Immature natural killer cell (primary cell): Measurements from ENCODE around the gene ACIN1. TPM values are rescaled to one million over a fixed set of nuclear protein-coding genes. Genes with fewer than 3 reads are reported as not detected.
"Not testable (repeated sequence)": the region's sequence is repeated elsewhere in the genome, so short reads cannot be mapped to it uniquely, and the experiment has no call there.

Source experiments
- DNase-seq, 3 donors: peaks; one replicate each; pipeline ENCODE4 v3.0.0; 2022; ENCODE audit warnings: mixed read lengths in 1 of 3
- H3K27ac Mint-ChIP-seq, 6 donors: one replicate each; pipeline ENCODE4 v1.8.0; 2020; ENCODE audit warnings: mixed read lengths in 6 of 6, mild to moderate bottlenecking in 5 of 6, inconsistent platforms in 4 of 6, moderate library complexity in 3 of 6
- H3K27me3 Mint-ChIP-seq, 3 donors: one replicate each; pipeline ENCODE4 v1.8.0; 2020 to 2021; ENCODE audit warnings: low read depth in 3 of 3, mild to moderate bottlenecking in 3 of 3, mixed read lengths in 3 of 3, moderate library complexity in 3 of 3, inconsistent platforms in 1 of 3
- H3K36me3 Mint-ChIP-seq, 3 donors: one replicate each; pipeline ENCODE4 v1.8.0; 2020; ENCODE audit warnings: mixed read lengths in 3 of 3, inconsistent platforms in 2 of 3, mild to moderate bottlenecking in 2 of 3
- H3K4me1 Mint-ChIP-seq, 2 donors: one replicate each; pipeline ENCODE4 v1.8.0; 2020; ENCODE audit warnings: inconsistent platforms in 2 of 2, mild to moderate bottlenecking in 2 of 2, mixed read lengths in 2 of 2, moderate library complexity in 1 of 2
- H3K4me3 Mint-ChIP-seq, 5 donors: one replicate each; pipeline ENCODE4 v1.8.0; 2020; ENCODE audit warnings: mild to moderate bottlenecking in 5 of 5, mixed read lengths in 5 of 5, inconsistent platforms in 3 of 5, moderate library complexity in 3 of 5
- H3K9me3 Mint-ChIP-seq, 6 donors: one replicate each; pipeline ENCODE4 v1.8.0; 2020; ENCODE audit warnings: mild to moderate bottlenecking in 6 of 6, mixed read lengths in 6 of 6, inconsistent platforms in 4 of 6, moderate library complexity in 3 of 6
- polyA plus RNA-seq, 3 donors: library from polyadenylated mRNA; unstranded; fragments of 300-500 nt; fragmentation: Illumina TruSeq; gene quantifications; one replicate each; pipeline ENCODE4 v1.2.3, GENCODE V29; 2021

ACIN1 gene
- polyA plus RNA-seq, 3 donors from 2014 or later = 0.40 to 15.0 (median 4.5) TPM

- no peaks in the 10 kb centered on the region for H3K9me3 Mint-ChIP-seq
- no peaks in the 10 kb centered on the region for H3K36me3 Mint-ChIP-seq
- H3K27ac Mint-ChIP-seq = peak within 1 kb of the TSS in 1 of 6 donors; percentile 11
- peaks cover 10 to 12% of the 10 kb centered on the region in 2 donors for H3K4me1 Mint-ChIP-seq
- no peak within 1 kb of the TSS for H3K4me3 Mint-ChIP-seq
- DNase-seq = no peak
- peaks cover 0 to 5% (median 4%) of the 10 kb centered on the region in 3 donors for H3K27me3 Mint-ChIP-seq
Measured at GRCh38 chr14:23118506-23119362, 23.8 kb upstream of the ACIN1 start, which contains the start of gene CEBPE. Gene CEBPE, minus strand, starts transcription at chr14:23119255. Its CDS starts 164 bp downstream, at chr14:23119091.

- Mint-ChIP-seq H3K9me3 (no peaks in the 10 kb centered on the region), H3K27me3 (peaks cover 0 to 9% (median 4%) of the 10 kb centered on the region in 3 donors), H3K27ac (no peak overlapping the region), H3K4me3 (no peak overlapping the region), H3K36me3 (no peaks in the 10 kb centered on the region), H3K4me1 (peaks cover 10 to 12% of the 10 kb centered on the region in 2 donors)
- DNase-seq = no peak
Measured at GRCh38 chr14:23117371-23118020, 22.6 kb upstream of the ACIN1 start.

- H3K4me1 Mint-ChIP-seq = peaks cover 3 to 4% of the 10 kb centered on the region in 2 donors
Measured at GRCh38 chr14:23115918-23116317, 21.0 kb upstream of the ACIN1 start.

GRCh38 chr14:23115039-23115731 lies 20.2 kb upstream of the ACIN1 start:
- H3K4me3 Mint-ChIP-seq = no peak overlapping the region
- no peak for DNase-seq
- H3K36me3 Mint-ChIP-seq = no peaks in the 10 kb centered on the region
- no peaks in the 10 kb centered on the region for H3K4me1 Mint-ChIP-seq
- no peaks in the 10 kb centered on the region for H3K9me3 Mint-ChIP-seq
- H3K27me3 Mint-ChIP-seq = peaks cover 0 to 9% (median 2%) of the 10 kb centered on the region in 3 donors
- H3K27ac Mint-ChIP-seq = no peak overlapping the region

More at GRCh38 chr14:23115918-23116317, 21.0 kb upstream of the ACIN1 start:
- Mint-ChIP-seq H3K9me3 (no peaks in the 10 kb centered on the region), H3K27ac (no peak overlapping the region), H3K4me3 (no peak overlapping the region), H3K36me3 (no peaks in the 10 kb centered on the region), H3K27me3 (peaks cover 0 to 9% (median 2%) of the 10 kb centered on the region in 3 donors)
- no peak for DNase-seq

GRCh38 chr14:23114669-23115038 lies 19.7 kb upstream of the ACIN1 start:
- H3K4me3 Mint-ChIP-seq = no peak overlapping the region
- peaks cover 0 to 9% (median 2%) of the 10 kb centered on the region in 3 donors for H3K27me3 Mint-ChIP-seq
- no peaks in the 10 kb centered on the region for H3K4me1 Mint-ChIP-seq
- no peak overlapping the region for H3K27ac Mint-ChIP-seq
- no peaks in the 10 kb centered on the region for H3K9me3 Mint-ChIP-seq
- no peak for DNase-seq
- H3K36me3 Mint-ChIP-seq = no peaks in the 10 kb centered on the region

GRCh38 chr14:23114120-23114458 lies 19.2 kb upstream of the ACIN1 start:
- no peak overlapping the region for H3K4me3 Mint-ChIP-seq
- no peak overlapping the region for H3K27ac Mint-ChIP-seq
- H3K36me3 Mint-ChIP-seq = no peaks in the 10 kb centered on the region
- no peaks in the 10 kb centered on the region for H3K4me1 Mint-ChIP-seq
- peaks cover 0 to 9% (median 2%) of the 10 kb centered on the region in 3 donors for H3K27me3 Mint-ChIP-seq
- no peaks in the 10 kb centered on the region for H3K9me3 Mint-ChIP-seq
- DNase-seq = no peak

GRCh38 chr14:23113431-23114119 lies 18.6 kb upstream of the ACIN1 start:
- Mint-ChIP-seq H3K27ac (no peak overlapping the region), H3K4me3 (no peak overlapping the region), H3K9me3 (no peaks in the 10 kb centered on the region), H3K27me3 (peaks cover 0 to 9% (median 2%) of the 10 kb centered on the region in 3 donors), H3K4me1 (no peaks in the 10 kb centered on the region), H3K36me3 (no peaks in the 10 kb centered on the region)
- DNase-seq = no peak

- Mint-ChIP-seq H3K4me3 (no peak overlapping the region), H3K27ac (no peak overlapping the region), H3K4me1 (no peaks in the 10 kb centered on the region), H3K36me3 (no peaks in the 10 kb centered on the region), H3K27me3 (peaks cover 0 to 7% (median 2%) of the 10 kb centered on the region in 3 donors), H3K9me3 (no peaks in the 10 kb centered on the region)
- DNase-seq = no peak
Measured at GRCh38 chr14:23112359-23113178, 17.6 kb upstream of the ACIN1 start.

GRCh38 chr14:23110579-23111365 lies 15.8 kb upstream of the ACIN1 start:
- Mint-ChIP-seq H3K9me3 (no peaks in the 10 kb centered on the region), H3K27ac (no peak overlapping the region), H3K4me3 (no peak overlapping the region), H3K4me1 (no peaks in the 10 kb centered on the region), H3K36me3 (no peaks in the 10 kb centered on the region), H3K27me3 (peaks cover 2 to 5% (median 3%) of the 10 kb centered on the region in 3 donors)
- no peak for DNase-seq

- no peaks in the 10 kb centered on the region for H3K4me1 Mint-ChIP-seq
- H3K27me3 Mint-ChIP-seq = peaks cover 2 to 4% (median 3%) of the 10 kb centered on the region in 3 donors
- no peaks in the 10 kb centered on the region for H3K36me3 Mint-ChIP-seq
- DNase-seq = no peak
- H3K27ac Mint-ChIP-seq = no peak overlapping the region
- no peak overlapping the region for H3K4me3 Mint-ChIP-seq
- H3K9me3 Mint-ChIP-seq = no peaks in the 10 kb centered on the region
Measured at GRCh38 chr14:23109769-23110168, 14.8 kb upstream of the ACIN1 start.

- H3K36me3 Mint-ChIP-seq, H3K9me3 Mint-ChIP-seq, H3K4me1 Mint-ChIP-seq, DNase-seq, H3K27ac Mint-ChIP-seq, H3K4me3 Mint-ChIP-seq, H3K27me3 Mint-ChIP-seq: not testable (repeated sequence)
Measured at GRCh38 chr14:23108169-23108568, 13.2 kb upstream of the ACIN1 start.

GRCh38 chr14:23107620-23108019 lies 12.7 kb upstream of the ACIN1 start:
- H3K27ac Mint-ChIP-seq = not testable (repeated sequence)

More at GRCh38 chr14:23107620-23108019, 12.7 kb upstream of the ACIN1 start:
- H3K4me3 Mint-ChIP-seq, H3K4me1 Mint-ChIP-seq, H3K27me3 Mint-ChIP-seq, H3K36me3 Mint-ChIP-seq, DNase-seq, H3K9me3 Mint-ChIP-seq: not testable (repeated sequence)
